ENCODE measurements around the gene LEP. TPM values are rescaled to one million over a fixed set of nuclear protein-coding genes. Genes with fewer than 3 reads are reported as not detected.
A peak's percentile ranks its signal among the peaks of the same experiment; 100 is the strongest.
"Not testable (repeated sequence)": the region's sequence is repeated elsewhere in the genome, so short reads cannot be mapped to it uniquely, and the experiment has no call there.

The LEP gene
- total RNA-seq, 1 donor from 2014 or later = not detected

- no peak for TF ChIP-seq CTCF (IDR thresholded peaks at IDR 0.05; ENCODE audit: partially characterized antibody, unreplicated experiment)
- H3K27ac Mint-ChIP-seq (ENCODE audit: unreplicated experiment) = peak overlapping the region; percentile 8
- H3K9me3 Mint-ChIP-seq (ENCODE audit: unreplicated experiment) = peaks cover 13% of the 10 kb centered on the region
- peaks cover 6% of the 10 kb centered on the region for H3K36me3 Mint-ChIP-seq (ENCODE audit: unreplicated experiment)
- peaks cover 6% of the 10 kb centered on the region for H3K27me3 Mint-ChIP-seq (ENCODE audit: unreplicated experiment)
- peaks cover 4% of the 10 kb centered on the region for H3K4me1 Mint-ChIP-seq (ENCODE audit: low read depth, unreplicated experiment)
- no peak overlapping the region for H3K4me3 Mint-ChIP-seq (ENCODE audit: unreplicated experiment)
- no peak for DNase-seq
Observed at GRCh38 chr7:128274884-128275603, 34.0 kb downstream of the LEP start.

GRCh38 chr7:128275681-128276080, 34.6 kb downstream of the LEP start:
- Mint-ChIP-seq H3K4me1 (ENCODE audit: low read depth, unreplicated experiment) (peaks cover 4% of the 10 kb centered on the region), H3K27me3 (ENCODE audit: unreplicated experiment) (peaks cover 7% of the 10 kb centered on the region), H3K27ac (ENCODE audit: unreplicated experiment) (no peak overlapping the region), H3K36me3 (ENCODE audit: unreplicated experiment) (peaks cover 8% of the 10 kb centered on the region), H3K4me3 (ENCODE audit: unreplicated experiment) (no peak overlapping the region), H3K9me3 (ENCODE audit: unreplicated experiment) (peaks cover 11% of the 10 kb centered on the region)
- TF ChIP-seq CTCF (IDR thresholded peaks at IDR 0.05; ENCODE audit: partially characterized antibody, unreplicated experiment) = no peak
- no peak for DNase-seq

GRCh38 chr7:128278366-128278765, 37.3 kb downstream of the LEP start:
- no peak for TF ChIP-seq CTCF (IDR thresholded peaks at IDR 0.05; ENCODE audit: partially characterized antibody, unreplicated experiment)
- Mint-ChIP-seq H3K9me3 (ENCODE audit: unreplicated experiment) (peaks cover 13% of the 10 kb centered on the region), H3K36me3 (ENCODE audit: unreplicated experiment) (peaks cover 13% of the 10 kb centered on the region), H3K27ac (ENCODE audit: unreplicated experiment) (no peak overlapping the region), H3K4me3 (ENCODE audit: unreplicated experiment) (no peak overlapping the region), H3K27me3 (ENCODE audit: unreplicated experiment) (peaks cover 12% of the 10 kb centered on the region), H3K4me1 (ENCODE audit: low read depth, unreplicated experiment) (peaks cover 4% of the 10 kb centered on the region)
- no peak for DNase-seq

- no peak overlapping the region for H3K4me3 Mint-ChIP-seq (ENCODE audit: unreplicated experiment)
- peaks cover 4% of the 10 kb centered on the region for H3K4me1 Mint-ChIP-seq (ENCODE audit: low read depth, unreplicated experiment)
- H3K27ac Mint-ChIP-seq (ENCODE audit: unreplicated experiment) = no peak overlapping the region
- peaks cover 13% of the 10 kb centered on the region for H3K36me3 Mint-ChIP-seq (ENCODE audit: unreplicated experiment)
- peaks cover 13% of the 10 kb centered on the region for H3K9me3 Mint-ChIP-seq (ENCODE audit: unreplicated experiment)
- H3K27me3 Mint-ChIP-seq (ENCODE audit: unreplicated experiment) = peaks cover 12% of the 10 kb centered on the region
- TF ChIP-seq CTCF (IDR thresholded peaks at IDR 0.05; ENCODE audit: partially characterized antibody, unreplicated experiment) = no peak
- DNase-seq = no peak
Observed at GRCh38 chr7:128279124-128279713, 38.1 kb downstream of the LEP start.

- DNase-seq; H3K4me3 Mint-ChIP-seq (ENCODE audit: unreplicated experiment); H3K27ac Mint-ChIP-seq (ENCODE audit: unreplicated experiment); H3K4me1 Mint-ChIP-seq (ENCODE audit: low read depth, unreplicated experiment): not testable (repeated sequence)
- Mint-ChIP-seq H3K9me3 (ENCODE audit: unreplicated experiment) (peaks cover 10% of the 10 kb centered on the region), H3K36me3 (ENCODE audit: unreplicated experiment) (peaks cover 17% of the 10 kb centered on the region), H3K27me3 (ENCODE audit: unreplicated experiment) (peaks cover 12% of the 10 kb centered on the region)
Observed at GRCh38 chr7:128280451-128280850, 39.4 kb downstream of the LEP start.

Data from glutamatergic neuron (in vitro differentiated cells).